ENCODE data around the gene BPGM. TPM values are rescaled to one million over a fixed set of nuclear protein-coding genes. Genes with fewer than 3 reads are reported as not detected.

The BPGM gene
- total and polyA plus RNA-seq, 11 donors: 12.3 to 26.0 (median 15.4) TPM

DNA sequence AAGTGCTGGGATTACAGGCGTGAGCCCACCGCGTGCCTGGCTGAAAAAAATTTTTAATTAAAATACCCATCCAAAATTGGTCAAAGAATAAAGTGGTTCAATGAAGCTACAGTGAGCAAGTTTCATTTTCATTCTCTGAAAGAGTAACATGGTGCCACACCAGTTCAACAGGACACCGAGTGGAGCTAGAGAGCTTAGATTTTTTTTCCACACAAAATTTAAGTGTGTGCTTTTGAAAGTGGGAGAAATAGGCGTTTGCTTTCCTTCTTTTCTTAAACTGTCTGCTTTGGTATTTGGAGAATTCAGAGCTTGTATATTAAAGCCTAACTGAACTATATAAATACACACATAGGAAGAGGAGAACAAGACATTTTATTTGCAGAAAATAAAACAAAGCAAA is 43.4 kb downstream of the BPGM start:
- intact Hi-C loops (cut with DNase I): loop anchor here in 9 of 10 donors (2.0 to 10.0 kb wide), 13 partner anchors 33 to 263 kb away; no protein-coding TSS in a partner anchor
- TF ChIP-seq, protein P1, sequence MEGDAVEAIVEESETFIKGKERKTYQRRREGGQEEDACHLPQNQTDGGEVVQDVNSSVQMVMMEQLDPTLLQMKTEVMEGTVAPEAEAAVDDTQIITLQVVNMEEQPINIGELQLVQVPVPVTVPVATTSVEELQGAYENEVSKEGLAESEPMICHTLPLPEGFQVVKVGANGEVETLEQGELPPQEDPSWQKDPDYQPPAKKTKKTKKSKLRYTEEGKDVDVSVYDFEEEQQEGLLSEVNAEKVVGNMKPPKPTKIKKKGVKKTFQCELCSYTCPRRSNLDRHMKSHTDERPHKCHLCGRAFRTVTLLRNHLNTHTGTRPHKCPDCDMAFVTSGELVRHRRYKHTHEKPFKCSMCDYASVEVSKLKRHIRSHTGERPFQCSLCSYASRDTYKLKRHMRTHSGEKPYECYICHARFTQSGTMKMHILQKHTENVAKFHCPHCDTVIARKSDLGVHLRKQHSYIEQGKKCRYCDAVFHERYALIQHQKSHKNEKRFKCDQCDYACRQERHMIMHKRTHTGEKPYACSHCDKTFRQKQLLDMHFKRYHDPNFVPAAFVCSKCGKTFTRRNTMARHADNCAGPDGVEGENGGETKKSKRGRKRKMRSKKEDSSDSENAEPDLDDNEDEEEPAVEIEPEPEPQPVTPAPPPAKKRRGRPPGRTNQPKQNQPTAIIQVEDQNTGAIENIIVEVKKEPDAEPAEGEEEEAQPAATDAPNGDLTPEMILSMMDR (IDR thresholded peaks at IDR 0.05): peak; percentile 18 to 78 (median 58)
- TF ChIP-seq POLR2A (IDR thresholded peaks at IDR 0.05): no peak
- H3K36me3 ChIP-seq: no peaks in the 10 kb centered on the region
- WGBS, 4 donors: 31 to 50% (median 45%) methylated on average over 5 of the region's 5 CpGs
- peaks cover 0 to 33% (median 7%) of the 10 kb centered on the region in 12 donors for H3K4me1 ChIP-seq
- no peaks in the 10 kb centered on the region for H3K27me3 ChIP-seq
- peak; percentile 63 to 89 (median 82) for ATAC-seq
- DNase-seq: peak in 1 of 5 donors; percentile 39
- no peaks in the 10 kb centered on the region for H3K9me3 ChIP-seq
- H3K4me3 ChIP-seq: peak overlapping the region in 11 of 12 donors; percentile 8 to 58 (median 45)
- peak overlapping the region in 9 of 12 donors; percentile 38 to 80 (median 47) for H3K27ac ChIP-seq

DNA sequence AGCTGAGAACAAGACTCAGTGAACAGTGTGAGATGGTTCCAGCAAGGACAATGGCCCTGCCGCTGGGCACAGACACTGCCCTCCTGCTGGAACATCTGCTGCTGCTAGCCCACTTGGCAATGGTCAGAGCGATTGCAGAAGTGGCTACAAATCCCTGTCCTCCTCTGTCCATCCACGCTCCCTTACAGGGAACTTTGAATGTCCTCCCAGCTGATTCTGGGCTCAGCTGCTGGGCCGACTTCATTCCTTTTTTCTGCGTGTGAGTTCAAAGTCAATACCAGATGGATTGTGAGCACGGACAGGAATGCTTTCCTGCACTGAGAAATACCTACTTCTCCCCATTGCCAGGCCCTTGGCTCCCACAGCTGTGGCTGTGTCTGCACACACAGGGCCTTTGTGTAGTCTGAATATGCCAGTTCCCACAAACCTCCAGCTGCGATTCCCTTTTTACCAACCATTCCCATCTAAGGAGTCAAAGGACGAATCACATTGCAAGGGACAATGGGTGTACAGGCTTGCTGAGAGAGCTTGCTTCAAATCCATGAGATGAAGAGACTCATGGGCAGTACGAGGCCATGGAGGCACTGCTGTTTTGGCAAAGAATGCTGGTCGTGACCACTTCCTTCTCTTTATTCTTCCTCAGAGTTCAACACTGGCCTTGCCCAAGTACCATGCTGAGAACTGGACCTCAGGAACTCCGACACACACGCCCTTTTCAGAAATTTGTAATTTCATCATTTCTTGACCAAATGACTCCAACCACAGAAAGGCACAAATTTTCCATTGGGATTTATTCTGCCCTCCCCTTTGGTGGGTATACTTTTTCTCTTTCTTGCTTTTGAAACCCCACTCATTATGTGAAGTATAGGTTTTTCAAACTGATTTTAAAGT is 44.2 kb downstream of the BPGM start:
- no peak overlapping the region for H3K4me3 ChIP-seq
- no peaks in the 10 kb centered on the region for H3K9me3 ChIP-seq
- no peaks in the 10 kb centered on the region for H3K27me3 ChIP-seq
- intact Hi-C loops (cut with DNase I): loop anchor here in 9 of 10 donors (2.0 to 10.0 kb wide), 13 partner anchors 32 to 262 kb away; no protein-coding TSS in a partner anchor
- H3K36me3 ChIP-seq: no peaks in the 10 kb centered on the region
- DNase-seq (no peak), ATAC-seq (peak in 2 of 4 donors; percentile 16 to 22)
- no peak for TF ChIP-seq POLR2A (IDR thresholded peaks at IDR 0.05)
- TF ChIP-seq, protein P1 (IDR thresholded peaks at IDR 0.05): no peak
- WGBS, 4 donors: 84 to 89% (median 87%) methylated on average over 12 of the region's 12 CpGs
- H3K4me1 ChIP-seq: peaks cover 0 to 41% (median 8%) of the 10 kb centered on the region in 12 donors
- H3K27ac ChIP-seq: peak overlapping the region in 9 of 12 donors; percentile 18 to 80 (median 47)

DNA sequence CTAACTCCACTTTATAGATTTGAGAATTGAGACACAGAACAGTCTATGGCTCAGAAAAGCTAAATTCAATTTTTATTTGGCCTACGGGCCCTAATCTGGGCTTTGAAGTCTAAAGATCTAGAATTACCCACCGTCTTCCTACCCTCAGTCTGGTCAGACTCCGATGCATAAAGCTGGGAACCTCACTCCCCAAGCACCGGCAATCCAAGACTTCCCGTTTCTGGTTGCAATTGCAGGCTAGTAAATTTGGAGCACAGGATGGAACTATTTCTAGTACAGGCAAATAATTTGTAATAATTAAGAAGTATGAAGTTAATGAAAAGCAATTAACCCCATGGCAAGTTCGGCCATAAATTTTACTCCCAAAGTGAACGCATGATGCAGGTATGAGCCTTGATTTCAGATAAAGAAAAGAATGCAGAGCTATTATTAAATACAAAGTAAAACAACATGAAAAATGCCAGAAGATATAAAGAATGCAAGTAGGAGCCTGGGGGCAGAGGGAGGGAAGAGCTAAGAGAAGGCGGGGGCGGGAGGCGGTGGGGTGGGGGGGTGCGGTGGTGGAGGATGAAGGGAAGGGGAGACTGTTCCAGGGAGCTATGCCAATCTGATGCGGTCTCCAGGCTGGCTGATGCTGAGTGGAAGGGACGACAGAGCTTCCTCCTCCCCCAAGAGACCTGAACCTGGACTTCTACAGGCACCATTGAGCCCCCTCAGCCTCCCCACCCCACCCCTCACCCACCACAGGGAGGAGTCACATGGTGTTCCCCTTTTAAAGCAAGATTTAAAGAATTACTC is 45.1 kb downstream of the BPGM start:
- Histone ChIP-seq H3K4me3 (no peak overlapping the region), H3K9me3 (no peaks in the 10 kb centered on the region), H3K4me1 (peaks cover 0 to 45% (median 9%) of the 10 kb centered on the region in 12 donors), H3K27ac (peak overlapping the region in 7 of 12 donors; percentile 13 to 80 (median 62)), H3K36me3 (no peaks in the 10 kb centered on the region), H3K27me3 (no peaks in the 10 kb centered on the region)
- intact Hi-C loops (cut with DNase I): loop anchor here in 9 of 10 donors (2.0 to 10.0 kb wide), 13 partner anchors 31 to 261 kb away; no protein-coding TSS in a partner anchor
- WGBS, 4 donors: 67 to 73% (median 71%) methylated on average over 13 of the region's 13 CpGs
- DNase-seq (no peak), ATAC-seq (no peak)
- TF ChIP-seq, protein P1 (IDR thresholded peaks at IDR 0.05): no peak
- TF ChIP-seq POLR2A (IDR thresholded peaks at IDR 0.05): no peak

Data from heart left ventricle (tissue), 16 donors.